Psoas muscle (tissue), 8 donors: ENCODE results near the gene FGD3. TPM values are rescaled to one million over a fixed set of nuclear protein-coding genes. Genes with fewer than 3 reads are reported as not detected.
"Not testable (repeated sequence)": the region's sequence is repeated elsewhere in the genome, so short reads cannot be mapped to it uniquely, and the experiment has no call there.

Experiments
- ATAC-seq, 4 donors: fragments of 200-7000 bp; cut with Tn5 transposase; one replicate each; pipeline ENCODE4 v1.9.1; 2020; ENCODE audit warnings: moderate library complexity in 3 of 4, mild to moderate bottlenecking in 2 of 4
- DNase-seq, 2 donors: peaks; one replicate each; pipeline ENCODE4 v3.0.0-alpha.2; 2020
- H3K27ac ChIP-seq: fragments of 200-600 bp; one replicate; pipeline ENCODE4 v1.8.0; 2022
- H3K27me3 ChIP-seq, 3 donors: fragments of 200-600 bp in 1 of 3; one replicate each; pipeline versions ENCODE4 v1.6.1 to v1.8.0; 2013 to 2022; ENCODE audit warnings: low read length in 2 of 3, mild to moderate bottlenecking in 2 of 3, moderate library complexity in 1 of 3; ENCODE audit not compliant: insufficient read depth in 3 of 3
- H3K36me3 ChIP-seq, 2 donors: fragments of 200-600 bp in 1 of 2; one replicate each; pipeline versions ENCODE4 v1.6.1 to v1.8.0; 2013 to 2022; ENCODE audit warnings: low read depth in 1 of 2, mild to moderate bottlenecking in 1 of 2, moderate library complexity in 1 of 2; ENCODE audit not compliant: insufficient read depth in 1 of 2
- H3K4me1 ChIP-seq: fragments of 200-600 bp; one replicate; pipeline ENCODE4 v1.8.0; 2022
- H3K4me3 ChIP-seq: fragments of 200-600 bp; one replicate; pipeline ENCODE4 v1.8.0; 2022; ENCODE audit warnings: mild to moderate bottlenecking
- H3K9me3 ChIP-seq: fragments of 200-600 bp; one replicate; pipeline ENCODE4 v1.8.0; 2022
- WGBS, 3 donors: extraction: QIAGEN DNeasy Blood & Tissue Kit; methylation state at CpG; one replicate each; pipeline versions ENCODE4 v1.1.6 to v1.1.7; 2013; 5-methylcytosine and 5-hydroxymethylcytosine counted together
- intact Hi-C, 2 donors: fragments of 100-400 bp; cut with DNase I; formaldehyde crosslinking; loops; one replicate each; pipeline versions ENCODE4 v1.11.0 to v1.14.2; 2022
- long read RNA-seq, 2 donors: library from polyadenylated mRNA; unstranded; transcript quantifications; one replicate each; pipeline ENCODE4 v2.0.0, GENCODE V29; 2021
- polyA plus RNA-seq, 3 donors: library from polyadenylated mRNA; stranded (reverse); fragments of 200-250 nt; gene quantifications; one replicate each; pipeline ENCODE4 v1.2.3, GENCODE V29; 2013
- total RNA-seq, 4 donors: library from RNA; stranded (reverse); fragmentation: NEBNext Ultra II Directional in 2 of 4; extraction: Animal tissue kit (Norgen Biotek cat#: 25700) in 2 of 4; gene quantifications; one replicate each; pipeline versions ENCODE4 v1.2.1 to v1.2.4, GENCODE V29; 2021 to 2023
- TF ChIP-seq, protein P1 (sequence below): fragments of 200-600 bp; IDR thresholded peaks from one replicate; pipeline ENCODE4 v1.8.0; 2022; ENCODE audit warnings: antibody characterized with exemption
- donor health status: healthy with polysubstance abuse.
- donor health status: DM: no; HTN: no; CAD: no; lungs with moderate emphysema.
- donor health status: Bipolar disorder and iron deficiency.
- donor health status: healthy.
- donor health status: DM: yes; HTN: yes; CAD: no.
- donor health status: DM: no; HTN: no; CAD: no.
- donor health status: DM: no; HTN: no; CAD: no.
- donor health status: DM: yes; HTN: yes; CAD: no.

FGD3 gene
- total RNA-seq (1 to 10 TPM; 1.2 to 2.5 (median 1.8) TPM), polyA plus RNA-seq (under 1 TPM; 0.45 to 0.68 (median 0.58) TPM)
- long read RNA-seq, donor 1, partial matches to known transcripts = 1 of 1 reads
- long read RNA-seq, donor 1, other reads (novel, unspliced or antisense) = 0 of 1 reads
- long read RNA-seq, donor 2, partial matches to known transcripts = 1 of 2 reads
- long read RNA-seq, donor 2, other reads (novel, unspliced or antisense) = 0 of 2 reads

DNA sequence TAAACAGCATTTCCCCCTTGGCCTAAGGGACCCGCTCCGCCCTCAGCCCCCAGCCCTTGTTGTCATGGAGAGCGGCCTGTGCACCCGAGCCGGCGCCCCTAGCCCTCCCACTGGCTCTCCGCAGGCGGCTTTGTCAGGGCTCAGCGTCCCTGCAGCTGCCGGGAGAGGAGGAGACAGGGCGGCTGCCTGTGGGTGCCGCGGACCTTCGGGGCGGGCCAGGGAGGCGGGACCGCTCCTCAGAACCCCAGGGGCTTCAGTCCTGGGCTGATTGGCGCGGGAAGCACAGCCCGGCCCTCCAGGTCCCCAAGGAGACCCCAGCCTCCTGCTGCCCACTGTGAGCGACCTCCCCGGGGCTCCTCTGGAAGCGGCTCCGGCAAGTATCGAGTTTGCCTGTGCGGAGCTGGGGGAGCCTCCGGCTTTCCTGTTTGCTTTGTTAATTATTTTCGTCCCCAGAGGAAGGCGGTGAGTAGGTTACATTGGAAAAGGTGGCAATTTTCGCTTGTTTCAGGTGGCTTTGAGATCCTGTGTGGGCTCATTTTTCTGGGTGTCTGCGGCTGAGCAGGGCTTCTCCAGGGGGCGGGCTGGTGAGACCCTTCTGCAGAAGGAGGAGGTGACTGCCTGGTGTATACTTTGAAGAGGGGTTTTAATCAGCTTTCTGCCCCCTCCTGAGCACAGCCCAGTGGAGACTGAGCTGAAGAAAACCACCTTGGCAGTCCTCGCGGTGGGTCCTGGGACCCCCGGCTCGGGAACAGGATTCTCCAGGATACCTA, at the start of gene FGD3:
Gene FGD3 (plus strand): TSS at position 256 of the 770 bp plus-strand sequence. CDS start 28,734 bp downstream, outside the sequence.
- Histone ChIP-seq H3K9me3 (no peaks in the 10 kb centered on the region), H3K36me3 (no peaks in the 10 kb centered on the region), H3K27me3 (peaks cover 0 to 11% (median 0%) of the 10 kb centered on the region in 3 donors), H3K27ac (no peak within 1 kb of the TSS), H3K4me3 (peak within 1 kb of the TSS; percentile 72), H3K4me1 (peaks cover 10% of the 10 kb centered on the region)
- intact Hi-C loops = no loop called here
- 4 to 9% (median 5%) methylated on average over 32 to 36 of the region's 36 CpGs for WGBS, 3 donors
- DNase-seq (no peak), ATAC-seq (peak in 3 of 4 donors; percentile 39 to 59 (median 40))
- TF ChIP-seq, protein P1, sequence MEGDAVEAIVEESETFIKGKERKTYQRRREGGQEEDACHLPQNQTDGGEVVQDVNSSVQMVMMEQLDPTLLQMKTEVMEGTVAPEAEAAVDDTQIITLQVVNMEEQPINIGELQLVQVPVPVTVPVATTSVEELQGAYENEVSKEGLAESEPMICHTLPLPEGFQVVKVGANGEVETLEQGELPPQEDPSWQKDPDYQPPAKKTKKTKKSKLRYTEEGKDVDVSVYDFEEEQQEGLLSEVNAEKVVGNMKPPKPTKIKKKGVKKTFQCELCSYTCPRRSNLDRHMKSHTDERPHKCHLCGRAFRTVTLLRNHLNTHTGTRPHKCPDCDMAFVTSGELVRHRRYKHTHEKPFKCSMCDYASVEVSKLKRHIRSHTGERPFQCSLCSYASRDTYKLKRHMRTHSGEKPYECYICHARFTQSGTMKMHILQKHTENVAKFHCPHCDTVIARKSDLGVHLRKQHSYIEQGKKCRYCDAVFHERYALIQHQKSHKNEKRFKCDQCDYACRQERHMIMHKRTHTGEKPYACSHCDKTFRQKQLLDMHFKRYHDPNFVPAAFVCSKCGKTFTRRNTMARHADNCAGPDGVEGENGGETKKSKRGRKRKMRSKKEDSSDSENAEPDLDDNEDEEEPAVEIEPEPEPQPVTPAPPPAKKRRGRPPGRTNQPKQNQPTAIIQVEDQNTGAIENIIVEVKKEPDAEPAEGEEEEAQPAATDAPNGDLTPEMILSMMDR = no peak

GRCh38 chr9:92905137-92905536, 42.2 kb upstream of the FGD3 start:
- H3K27me3 ChIP-seq, H3K36me3 ChIP-seq, H3K4me1 ChIP-seq, H3K9me3 ChIP-seq, intact Hi-C loops, H3K27ac ChIP-seq, H3K4me3 ChIP-seq, DNase-seq, ATAC-seq: not testable (repeated sequence)
- WGBS, 3 donors = 62 to 84% (median 71%) methylated on average over 6 of the region's 6 CpGs

GRCh38 chr9:92911511-92912475, 35.5 kb upstream of the FGD3 start:
- ATAC-seq (no peak), DNase-seq (no peak)
- Histone ChIP-seq H3K27me3 (peaks cover 0 to 2% (median 0%) of the 10 kb centered on the region in 3 donors), H3K4me3 (no peak overlapping the region), H3K36me3 (no peaks in the 10 kb centered on the region), H3K27ac (no peak overlapping the region), H3K9me3 (no peaks in the 10 kb centered on the region), H3K4me1 (no peaks in the 10 kb centered on the region)
- TF ChIP-seq, protein P1 = no peak
- 37 to 47% (median 37%) methylated on average over 11 of the region's 11 CpGs for WGBS, 3 donors
- intact Hi-C loops = no loop called here

DNA sequence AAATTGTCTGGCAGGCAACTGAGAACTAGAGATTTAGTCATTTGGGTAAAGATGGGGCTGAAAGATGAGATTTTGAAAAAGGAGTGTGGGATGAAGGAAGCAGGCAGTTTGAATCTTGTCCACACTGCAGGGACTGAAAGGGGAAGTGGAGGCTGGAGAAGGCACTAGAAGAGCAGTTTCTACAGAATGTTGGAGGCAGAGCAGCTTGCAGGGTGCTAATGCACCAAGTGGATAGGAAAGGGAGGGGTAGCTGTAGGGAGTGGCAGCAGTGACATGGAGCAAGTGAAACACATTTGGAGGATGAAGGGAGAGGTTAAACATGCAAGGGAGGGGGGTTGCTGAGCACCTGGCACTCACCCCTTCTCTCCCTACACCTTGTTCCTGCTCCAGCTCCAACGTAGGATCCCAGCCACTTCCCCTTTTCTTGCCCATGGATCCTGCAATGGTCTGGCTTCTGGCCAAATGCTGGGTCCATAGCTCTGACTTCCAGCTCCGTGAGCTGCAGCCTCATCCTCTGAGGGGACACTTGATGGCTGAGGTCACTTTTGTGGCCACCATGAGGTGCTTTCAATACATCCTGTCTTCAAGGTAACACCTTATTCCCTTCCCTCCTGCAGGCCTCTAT, 30.0 kb upstream of the FGD3 start:
- DNase-seq (no peak), ATAC-seq (no peak)
- Histone ChIP-seq H3K9me3 (no peaks in the 10 kb centered on the region), H3K27ac (no peak overlapping the region), H3K4me1 (no peaks in the 10 kb centered on the region), H3K36me3 (no peaks in the 10 kb centered on the region), H3K27me3 (peaks cover 0 to 5% (median 0%) of the 10 kb centered on the region in 3 donors), H3K4me3 (no peak overlapping the region)
- TF ChIP-seq, protein P1 = no peak
- 15 to 41% (median 22%) methylated on average over 2 of the region's 2 CpGs for WGBS, 3 donors
- intact Hi-C loops = no loop called here
